GM12872 (cell line): ENCODE data around the gene PPFIA2.

Experiments used
- TF ChIP-seq, protein P1 (sequence below): IDR thresholded peaks from 3 replicates; pipeline ENCODE4 v1.5.1; 2011; ENCODE audit warnings: low read depth, mild to moderate bottlenecking, low read length, moderate library complexity; ENCODE audit not compliant: insufficient read depth

Gene PPFIA2

DNA sequence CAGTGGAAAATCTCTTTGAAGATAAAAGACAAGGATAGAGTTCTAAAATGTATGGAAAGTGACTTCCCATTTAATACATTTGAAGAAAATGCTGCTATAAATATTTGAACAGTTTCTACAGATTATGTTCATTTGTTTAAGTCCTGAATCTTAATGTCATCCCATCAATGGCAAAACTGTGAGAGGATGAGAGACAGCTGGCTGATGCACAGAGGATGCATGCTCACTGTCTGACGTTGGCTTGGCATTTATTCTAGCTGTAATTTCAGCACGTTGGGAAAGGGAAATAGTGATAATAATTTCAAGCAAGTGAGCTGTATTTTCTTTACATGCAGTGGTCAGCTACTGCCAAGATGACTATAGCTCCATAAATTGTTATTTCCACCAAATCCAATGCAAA lies 40.5 kb downstream of the PPFIA2 start:
- TF ChIP-seq, protein P1, sequence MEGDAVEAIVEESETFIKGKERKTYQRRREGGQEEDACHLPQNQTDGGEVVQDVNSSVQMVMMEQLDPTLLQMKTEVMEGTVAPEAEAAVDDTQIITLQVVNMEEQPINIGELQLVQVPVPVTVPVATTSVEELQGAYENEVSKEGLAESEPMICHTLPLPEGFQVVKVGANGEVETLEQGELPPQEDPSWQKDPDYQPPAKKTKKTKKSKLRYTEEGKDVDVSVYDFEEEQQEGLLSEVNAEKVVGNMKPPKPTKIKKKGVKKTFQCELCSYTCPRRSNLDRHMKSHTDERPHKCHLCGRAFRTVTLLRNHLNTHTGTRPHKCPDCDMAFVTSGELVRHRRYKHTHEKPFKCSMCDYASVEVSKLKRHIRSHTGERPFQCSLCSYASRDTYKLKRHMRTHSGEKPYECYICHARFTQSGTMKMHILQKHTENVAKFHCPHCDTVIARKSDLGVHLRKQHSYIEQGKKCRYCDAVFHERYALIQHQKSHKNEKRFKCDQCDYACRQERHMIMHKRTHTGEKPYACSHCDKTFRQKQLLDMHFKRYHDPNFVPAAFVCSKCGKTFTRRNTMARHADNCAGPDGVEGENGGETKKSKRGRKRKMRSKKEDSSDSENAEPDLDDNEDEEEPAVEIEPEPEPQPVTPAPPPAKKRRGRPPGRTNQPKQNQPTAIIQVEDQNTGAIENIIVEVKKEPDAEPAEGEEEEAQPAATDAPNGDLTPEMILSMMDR, result no peak

DNA sequence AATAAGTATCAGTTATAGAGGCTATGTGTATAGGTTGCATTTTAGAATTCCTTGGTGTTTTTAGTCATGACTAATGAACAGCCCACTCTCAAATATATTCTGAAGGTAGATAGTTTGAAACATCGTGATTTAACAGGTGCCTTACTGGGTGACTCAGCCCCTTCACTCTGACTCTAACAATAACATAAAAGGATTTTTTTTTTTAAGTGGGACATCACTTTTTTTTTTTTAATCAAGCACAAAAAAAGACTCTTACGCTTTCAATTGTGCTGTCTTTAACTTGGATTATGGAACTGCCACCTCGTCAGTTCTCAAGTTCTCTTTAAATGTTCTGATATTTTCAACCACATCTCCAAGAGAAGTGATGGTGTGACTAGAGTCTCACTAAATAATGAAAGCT lies 46.6 kb downstream of the PPFIA2 start:
- TF ChIP-seq, protein P1, result no peak

DNA sequence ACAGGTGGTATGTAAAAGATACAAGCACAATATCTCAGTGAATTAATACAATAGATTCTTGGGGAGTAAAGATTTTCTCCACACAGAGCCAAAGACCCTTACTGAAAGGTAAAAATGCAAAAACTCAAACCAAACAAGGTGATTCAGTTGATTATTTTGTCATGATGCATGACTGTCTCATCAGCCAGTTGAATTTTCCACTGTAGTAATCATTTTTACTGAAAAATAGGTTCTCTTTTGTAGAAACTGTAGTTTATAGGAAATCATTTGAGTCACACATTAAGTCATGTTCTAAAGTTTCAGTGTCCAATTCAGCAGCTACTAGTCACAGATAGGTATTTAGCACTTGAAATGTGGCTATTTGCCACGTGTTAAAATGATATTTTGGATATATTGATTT lies 53.6 kb downstream of the PPFIA2 start:
- TF ChIP-seq, protein P1, result no peak

DNA sequence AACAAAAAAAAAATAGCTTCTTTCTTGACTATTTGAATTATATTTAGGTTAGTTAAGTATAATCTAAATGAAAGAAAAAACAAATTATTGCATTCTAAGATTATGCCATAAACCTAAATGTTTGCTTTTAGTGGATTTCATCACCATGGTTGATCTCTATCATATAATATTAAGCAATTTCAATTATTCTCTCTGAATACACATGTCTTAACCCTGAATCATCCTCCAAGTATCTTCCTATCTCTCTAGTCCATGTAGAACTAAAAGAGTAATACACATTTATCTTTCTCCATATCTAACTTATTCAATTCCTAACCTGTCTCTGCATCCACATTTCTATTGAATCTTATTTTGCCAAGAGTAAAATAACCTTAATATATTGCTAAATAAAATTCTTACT lies 59.6 kb downstream of the PPFIA2 start:
- TF ChIP-seq, protein P1, result no peak

DNA sequence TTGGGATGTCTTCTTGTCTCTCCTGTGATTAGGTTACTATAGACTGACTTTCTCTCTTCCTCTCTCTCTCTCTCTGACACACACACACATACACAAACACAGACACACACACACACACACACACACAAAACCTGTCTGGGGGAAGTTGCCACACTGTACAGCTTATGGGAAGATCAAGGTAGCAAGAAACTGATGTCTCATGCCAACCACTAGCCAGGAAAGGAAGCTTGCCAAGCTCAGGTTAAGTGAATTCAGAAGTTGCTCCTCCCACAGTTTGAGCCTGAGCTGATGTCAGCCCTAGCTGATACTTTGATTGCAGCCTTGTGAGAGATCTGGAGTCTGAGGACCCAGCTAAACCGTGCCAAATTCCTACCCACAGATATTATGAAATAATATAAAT lies 67.1 kb downstream of the PPFIA2 start:
- TF ChIP-seq, protein P1, result no peak

DNA sequence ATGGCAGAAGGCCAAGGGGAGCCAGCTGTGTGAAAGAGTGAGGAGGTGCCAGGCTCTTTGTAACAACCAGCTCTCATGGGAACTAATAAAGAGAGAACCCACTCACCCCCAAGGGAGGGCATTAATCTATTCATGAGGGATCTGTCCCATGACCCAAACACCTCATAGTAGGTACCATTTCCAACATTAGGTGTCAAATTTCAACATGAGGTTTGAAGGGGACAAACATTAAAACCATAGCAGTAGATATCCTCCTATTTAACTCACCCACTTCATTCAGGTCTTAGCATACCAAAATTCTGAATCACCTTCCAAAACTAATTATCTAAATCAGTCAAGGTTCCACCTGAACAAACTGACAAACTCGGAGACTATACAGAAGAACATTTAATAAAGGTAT lies 75.3 kb downstream of the PPFIA2 start:
- TF ChIP-seq, protein P1, result no peak

DNA sequence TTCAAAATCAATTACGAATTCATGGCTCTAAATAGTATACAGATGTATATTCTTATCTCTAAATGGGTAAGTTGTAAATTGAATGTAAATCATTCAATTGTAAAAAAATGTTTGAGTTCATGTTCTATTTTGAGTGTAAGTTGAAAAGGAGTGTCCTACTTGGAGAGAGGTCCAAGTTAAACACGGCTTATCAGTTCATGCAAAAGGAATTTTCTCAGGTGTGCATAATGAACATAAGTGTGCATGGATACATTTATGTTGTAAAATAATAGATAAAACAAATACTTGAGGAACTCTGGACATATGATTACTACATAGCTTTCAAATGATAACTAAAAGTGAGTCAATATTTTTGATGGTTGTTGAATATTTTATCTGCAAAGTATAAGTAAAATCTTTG lies 79.5 kb downstream of the PPFIA2 start:
- TF ChIP-seq, protein P1, result no peak

DNA sequence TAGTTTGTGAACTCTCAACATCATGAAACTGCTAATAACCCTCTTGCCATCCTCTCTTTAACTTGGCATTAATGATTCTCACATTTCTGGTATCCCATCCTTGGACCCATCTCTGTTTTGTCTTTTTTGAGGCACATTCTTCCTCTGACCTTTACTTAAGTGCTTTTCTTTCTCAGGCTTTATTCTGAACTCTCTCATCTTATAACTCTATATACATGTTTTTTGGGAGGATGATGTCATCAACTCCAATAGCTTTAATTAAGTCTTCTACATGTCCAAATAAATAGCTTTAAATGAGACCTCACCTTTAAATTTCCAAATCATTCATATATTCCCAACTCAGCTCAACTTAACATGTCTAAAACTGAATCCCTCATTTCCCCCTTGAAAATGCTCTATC lies 88.4 kb downstream of the PPFIA2 start:
- TF ChIP-seq, protein P1, result no peak
